MCF 10A (cell line): Measurements from ENCODE around the gene HOXA6. TPM values are rescaled to one million over a fixed set of nuclear protein-coding genes. Genes with fewer than 3 reads are reported as not detected.
A peak's percentile ranks its signal among the peaks of the same experiment; 100 is the strongest.

Experiments used
- BruUV-seq: library from RNA; stranded (reverse); fragments of 400-500 nt; replicated peaks from 2 replicates; lab custom pipeline; 2021; lab: Mats Ljungman, UMichigan
- CTCF ChIA-PET: fragments of 300-600 bp; sonication (Branson Sonifier 250); formaldehyde crosslinking; extraction: SDS; loops from one replicate; lab custom pipeline; 2021; ENCODE audit warnings: antibody characterized with exemption, inconsistent platforms; lab: Yijun Ruan, JAX
- POLR2A ChIA-PET: fragments of 300-600, 350-650 bp; sonication (Branson Sonifier 250); formaldehyde crosslinking; extraction: SDS; loops from one replicate; lab custom pipeline; 2020; ENCODE audit warnings: antibody characterized with exemption, inconsistent platforms; lab: Yijun Ruan, JAX
- DNase-seq: peaks from one replicate; pipeline ENCODE4 v3.0.0-alpha.2; 2018; ENCODE audit not compliant: unreplicated experiment
- H3K27ac Mint-ChIP-seq: one replicate; pipeline ENCODE4 v1.8.0; 2022; ENCODE audit warnings: mild to moderate bottlenecking, low read depth, mixed read lengths; ENCODE audit not compliant: unreplicated experiment
- H3K27me3 Mint-ChIP-seq: one replicate; pipeline ENCODE4 v1.8.0; 2022; ENCODE audit warnings: mixed read lengths; ENCODE audit not compliant: insufficient read depth, unreplicated experiment
- H3K36me3 Mint-ChIP-seq: one replicate; pipeline ENCODE4 v1.8.0; 2022; ENCODE audit warnings: mild to moderate bottlenecking, moderate library complexity, mixed read lengths; ENCODE audit not compliant: insufficient read depth, unreplicated experiment
- H3K4me1 Mint-ChIP-seq: one replicate; pipeline ENCODE4 v1.8.0; 2022; ENCODE audit warnings: mixed read lengths; ENCODE audit not compliant: insufficient read depth, unreplicated experiment
- H3K4me3 Mint-ChIP-seq: one replicate; pipeline ENCODE4 v1.8.0; 2022; ENCODE audit warnings: mild to moderate bottlenecking, moderate library complexity, mixed read lengths; ENCODE audit not compliant: unreplicated experiment
- H3K9me3 Mint-ChIP-seq: one replicate; pipeline ENCODE4 v1.8.0; 2022; ENCODE audit warnings: mixed read lengths; ENCODE audit not compliant: unreplicated experiment
- intact Hi-C: fragments of 100-400 bp; cut with micrococcal nuclease; formaldehyde crosslinking; loops from 2 replicates; pipeline ENCODE4 v1.14.1; 2022
- total RNA-seq: library from RNA; stranded (reverse); gene quantifications from 2 replicates; pipeline ENCODE4 v1.2.3, GENCODE V29; 2022
- TF ChIP-seq, protein P1 (sequence below): fragments of 200-600 bp; IDR thresholded peaks from one replicate; pipeline ENCODE4 v1.8.0; 2022; ENCODE audit warnings: antibody characterized with exemption, mild to moderate bottlenecking; ENCODE audit not compliant: unreplicated experiment

The HOXA6 gene
- total RNA-seq, 1 experiment from 2014 or later = 0.96 TPM

DNA sequence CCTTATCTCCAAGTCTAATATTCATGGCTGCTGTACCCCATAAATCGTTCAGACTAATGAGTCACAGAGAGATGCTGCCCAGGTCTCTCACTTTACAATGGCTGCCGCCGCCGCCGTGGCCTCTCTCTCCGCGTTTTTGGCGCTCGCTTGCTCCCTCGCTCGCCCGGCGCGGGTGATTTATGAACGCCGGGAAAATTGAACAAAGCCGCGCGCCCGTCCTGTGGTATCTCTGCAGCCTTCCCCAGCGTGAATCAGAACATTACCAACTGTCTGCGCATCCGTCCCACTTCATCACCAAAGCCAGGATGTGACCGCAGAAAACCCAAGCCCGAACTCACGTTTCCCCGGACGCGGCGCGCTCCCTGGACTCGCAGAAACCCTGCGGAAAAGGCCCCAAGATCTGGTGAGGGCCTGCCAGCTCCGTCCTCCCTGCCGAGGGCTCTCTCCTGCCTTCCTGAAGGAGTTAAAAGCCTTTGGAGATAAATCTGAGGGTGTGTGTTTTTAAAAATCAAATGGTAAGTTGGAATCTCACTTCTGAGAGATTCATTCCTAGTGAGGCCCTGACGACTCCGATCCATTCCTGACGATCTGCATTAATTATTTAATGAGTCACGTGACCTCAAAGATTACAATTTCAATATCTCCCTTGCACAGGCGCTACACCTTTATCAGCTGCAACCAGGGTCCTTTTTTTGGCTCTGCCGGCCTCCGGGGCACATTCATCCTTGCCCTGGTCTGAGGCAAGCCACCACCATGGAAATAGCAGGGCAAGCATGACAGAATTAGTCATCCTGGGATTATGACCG is 23.3 kb downstream of the HOXA6 start:
- H3K4me3 Mint-ChIP-seq = peak overlapping the region; percentile 29
- TF ChIP-seq, protein P1, sequence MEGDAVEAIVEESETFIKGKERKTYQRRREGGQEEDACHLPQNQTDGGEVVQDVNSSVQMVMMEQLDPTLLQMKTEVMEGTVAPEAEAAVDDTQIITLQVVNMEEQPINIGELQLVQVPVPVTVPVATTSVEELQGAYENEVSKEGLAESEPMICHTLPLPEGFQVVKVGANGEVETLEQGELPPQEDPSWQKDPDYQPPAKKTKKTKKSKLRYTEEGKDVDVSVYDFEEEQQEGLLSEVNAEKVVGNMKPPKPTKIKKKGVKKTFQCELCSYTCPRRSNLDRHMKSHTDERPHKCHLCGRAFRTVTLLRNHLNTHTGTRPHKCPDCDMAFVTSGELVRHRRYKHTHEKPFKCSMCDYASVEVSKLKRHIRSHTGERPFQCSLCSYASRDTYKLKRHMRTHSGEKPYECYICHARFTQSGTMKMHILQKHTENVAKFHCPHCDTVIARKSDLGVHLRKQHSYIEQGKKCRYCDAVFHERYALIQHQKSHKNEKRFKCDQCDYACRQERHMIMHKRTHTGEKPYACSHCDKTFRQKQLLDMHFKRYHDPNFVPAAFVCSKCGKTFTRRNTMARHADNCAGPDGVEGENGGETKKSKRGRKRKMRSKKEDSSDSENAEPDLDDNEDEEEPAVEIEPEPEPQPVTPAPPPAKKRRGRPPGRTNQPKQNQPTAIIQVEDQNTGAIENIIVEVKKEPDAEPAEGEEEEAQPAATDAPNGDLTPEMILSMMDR = no peak
- intact Hi-C loops = no loop called here
- H3K27me3 Mint-ChIP-seq = no peaks in the 10 kb centered on the region
- ChIA-PET CTCF (interaction anchor here (0.9 kb wide), 1 partner anchor 441 kb away, joined by 3 read pairs; no protein-coding TSS in a partner anchor), POLR2A (interaction anchor here (1.5 to 12.2 kb wide), 6 partner anchors 8 to 268 kb away, joined by 5 to 395 read pairs (median 34); partner anchors contain the start of gene HOXA5)
- H3K36me3 Mint-ChIP-seq = peaks cover 23% of the 10 kb centered on the region
- H3K9me3 Mint-ChIP-seq = no peaks in the 10 kb centered on the region
- no peak overlapping the region for H3K27ac Mint-ChIP-seq
- DNase-seq = no peak
- peaks cover 20% of the 10 kb centered on the region for H3K4me1 Mint-ChIP-seq
- BruUV-seq = no TSS peak

DNA sequence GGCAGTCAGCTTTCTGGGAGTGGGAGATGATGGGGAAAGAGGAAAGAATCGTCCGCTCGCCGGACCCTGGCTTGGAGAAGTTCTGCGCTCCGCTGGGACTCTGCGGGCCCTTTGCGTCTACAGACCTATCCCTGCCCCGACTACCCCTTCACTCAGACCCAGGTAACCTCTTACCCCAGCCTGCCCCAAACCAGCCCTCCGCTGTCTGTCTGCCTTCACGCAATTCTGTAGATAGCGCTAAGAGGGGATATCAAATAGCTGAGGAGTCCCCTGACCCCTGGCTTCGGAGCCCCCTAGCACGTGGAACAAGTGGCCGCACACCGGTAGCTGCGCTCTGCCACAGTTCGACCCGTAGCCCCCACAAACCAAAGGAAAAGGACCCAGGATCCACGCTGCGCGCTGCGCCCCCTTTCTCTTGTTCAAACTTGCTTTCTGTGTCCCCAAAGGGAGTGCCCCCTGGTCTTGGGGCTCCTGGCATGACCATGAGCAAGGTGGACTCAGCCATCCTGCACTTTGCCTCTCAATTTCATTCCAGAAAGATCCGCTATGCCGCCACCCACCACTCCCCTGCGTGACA is 24.0 kb downstream of the HOXA6 start:
- peak overlapping the region; percentile 94 for H3K4me3 Mint-ChIP-seq
- H3K36me3 Mint-ChIP-seq = peaks cover 29% of the 10 kb centered on the region
- intact Hi-C loops = no loop called here
- no peaks in the 10 kb centered on the region for H3K27me3 Mint-ChIP-seq
- TF ChIP-seq, protein P1 = no peak
- no TSS peak for BruUV-seq
- peak overlapping the region; percentile 98 for H3K27ac Mint-ChIP-seq
- DNase-seq = no peak
- POLR2A ChIA-PET = interaction anchor here (1.3 to 12.2 kb wide), 8 partner anchors 9 to 267 kb away, joined by 4 to 485 read pairs (median 43); partner anchors contain the start of genes HOXA1 and HOXA5
- H3K4me1 Mint-ChIP-seq = peaks cover 15% of the 10 kb centered on the region
- CTCF ChIA-PET = interaction anchor here (4.2 kb wide), 1 partner anchor 24 kb away, joined by 19 read pairs; no protein-coding TSS in a partner anchor
- no peaks in the 10 kb centered on the region for H3K9me3 Mint-ChIP-seq

DNA sequence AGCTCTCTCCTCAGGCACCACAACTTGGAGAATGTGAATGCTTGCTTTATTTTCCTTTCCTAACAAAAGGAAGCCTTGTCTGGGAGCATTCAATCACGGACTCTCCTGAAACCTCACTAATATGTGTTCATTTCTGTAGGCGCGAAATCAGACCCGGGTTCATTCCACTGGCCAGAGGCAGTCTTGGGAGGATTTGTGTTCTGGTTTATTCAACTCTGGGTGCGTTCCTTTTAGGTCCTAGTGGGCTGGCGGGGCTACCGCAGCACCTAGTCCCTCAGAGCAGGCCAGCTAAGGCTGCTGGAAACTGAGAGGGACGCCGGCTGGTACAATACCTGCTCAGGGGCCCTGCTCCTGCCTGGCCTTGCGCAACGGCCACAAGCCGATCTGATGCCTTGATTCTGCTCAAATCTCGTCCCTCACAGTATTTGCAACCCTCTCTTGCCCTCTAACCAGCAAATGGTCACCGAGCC is 24.5 kb downstream of the HOXA6 start:
- POLR2A ChIA-PET = interaction anchor here (0.6 to 15.3 kb wide), 11 partner anchors 8 to 272 kb away, joined by 3 to 485 read pairs (median 30); partner anchors contain the start of genes HOXA1, HOXA5 and SKAP2
- H3K27me3 Mint-ChIP-seq = no peaks in the 10 kb centered on the region
- no peaks in the 10 kb centered on the region for H3K9me3 Mint-ChIP-seq
- H3K4me1 Mint-ChIP-seq = peaks cover 15% of the 10 kb centered on the region
- peak overlapping the region; percentile 94 for H3K4me3 Mint-ChIP-seq
- TF ChIP-seq, protein P1 = no peak
- no TSS peak for BruUV-seq
- peaks cover 31% of the 10 kb centered on the region for H3K36me3 Mint-ChIP-seq
- intact Hi-C loops = no loop called here
- CTCF ChIA-PET = interaction anchor here (0.5 to 4.2 kb wide), 4 partner anchors 12 to 264 kb away, joined by 3 to 19 read pairs (median 4); no protein-coding TSS in a partner anchor
- H3K27ac Mint-ChIP-seq = peak overlapping the region; percentile 98
- no peak for DNase-seq
